Spleen (tissue), 11 donors: ENCODE measurements around the gene DUOX2. TPM values are rescaled to one million over a fixed set of nuclear protein-coding genes. Genes with fewer than 3 reads are reported as not detected.
"Not testable (repeated sequence)": the region's sequence is repeated elsewhere in the genome, so short reads cannot be mapped to it uniquely, and the experiment has no call there.

ENCODE experiments used
- DNase-seq: peaks from one replicate; pipeline ENCODE4 v3.0.0-alpha.2; 2020
- H3K27ac ChIP-seq, 8 donors: fragments of 200-600 bp; sonication (generic) in 7 of 8; 1 replicate in 4 of 8; 2 replicates in 4 of 8; pipeline versions ENCODE4 v1.5.0 to v1.8.0; 2016 to 2021; ENCODE audit warnings: inconsistent platforms in 4 of 8, mild to moderate bottlenecking in 4 of 8, moderate library complexity in 1 of 8
- H3K27me3 ChIP-seq, 7 donors: fragments of 200-600 bp; sonication (generic) in 6 of 7; replicated peaks in 1 of 7; 1 replicate in 4 of 7; 2 replicates in 3 of 7; pipeline versions ENCODE4 v1.5.0 to v1.8.0; 2016 to 2021; ENCODE audit warnings: inconsistent platforms in 3 of 7, mild to moderate bottlenecking in 1 of 7
- H3K36me3 ChIP-seq, 6 donors: fragments of 200-600 bp; sonication (generic) in 5 of 6; 1 replicate in 4 of 6; 2 replicates in 2 of 6; pipeline versions ENCODE4 v1.5.0 to v1.8.0; 2016 to 2021; ENCODE audit warnings: inconsistent platforms in 2 of 6
- H3K4me1 ChIP-seq, 6 donors: fragments of 200-600 bp; sonication (generic) in 5 of 6; 1 replicate in 3 of 6; 2 replicates in 3 of 6; pipeline versions ENCODE4 v1.5.0 to v1.8.0; 2016 to 2021; ENCODE audit warnings: inconsistent platforms in 3 of 6
- H3K4me3 ChIP-seq, 8 donors: fragments of 200-600 bp; sonication (generic) in 7 of 8; 1 replicate in 4 of 8; 2 replicates in 4 of 8; pipeline versions ENCODE4 v1.5.0 to v1.8.0; 2016 to 2021; ENCODE audit warnings: inconsistent platforms in 4 of 8, mild to moderate bottlenecking in 4 of 8, moderate library complexity in 2 of 8
- H3K9me3 ChIP-seq, 8 donors: fragments of 200-600 bp; sonication (generic) in 7 of 8; 1 replicate in 4 of 8; 2 replicates in 4 of 8; pipeline versions ENCODE4 v1.5.0 to v1.8.0; 2016 to 2021; ENCODE audit warnings: inconsistent platforms in 4 of 8
- POLR2A ChIP-seq, 3 donors: fragments of 450-650 bp; IDR thresholded peaks; one replicate each; pipeline ENCODE4 v1.5.1; 2017; ENCODE audit warnings: antibody characterized with exemption in 3 of 3, mild to moderate bottlenecking in 1 of 3
- POLR2AphosphoS5 ChIP-seq, 3 donors: sonication (generic); formaldehyde crosslinking; IDR thresholded peaks; one replicate each; pipeline ENCODE4 v1.5.1; 2017; ENCODE audit warnings: antibody characterized with exemption in 3 of 3
- WGBS, 5 donors: extraction: QIAGEN DNeasy Blood & Tissue Kit in 3 of 5; methylation state at CpG; one replicate each; pipeline versions ENCODE4 v1.1.5 to v1.1.7; 2013 to 2018; 5-methylcytosine and 5-hydroxymethylcytosine counted together
- intact Hi-C: fragments of 100-400 bp; cut with DNase I; formaldehyde crosslinking; loops from one replicate; pipeline ENCODE4 v1.15.0; 2023; ENCODE audit warnings: low total_unique reads
- polyA plus RNA-seq, 3 donors: library from polyadenylated mRNA; stranded (reverse); fragments of 200-250 nt; gene quantifications; one replicate each; pipeline ENCODE4 v1.2.1, GENCODE V29; 2013
- total RNA-seq, 7 donors: library from RNA; depleted of rRNA in 3 of 7; stranded (reverse); fragments of >200 nt in 3 of 7; fragmentation: NEBNext Ultra II Directional in 4 of 7; extraction: Animal tissue kit (Norgen Biotek cat#: 25700) in 4 of 7; gene quantifications; one replicate each; pipeline versions ENCODE4 v1.1.0 to v1.2.1, GENCODE V29; 2016 to 2021
- TF ChIP-seq, protein P1 (sequence below), 11 experiments: fragments of 200-600 bp in 7 of 11; fragments of 450-650 bp in 4 of 11; sonication (generic) in 4 of 11; IDR thresholded peaks in 8 of 11; conservative IDR thresholded peaks in 3 of 11; 1 replicate in 7 of 11; 2 replicates in 4 of 11; pipeline versions ENCODE4 v1.4.0 to v1.8.0; 2016 to 2021; ENCODE audit warnings: antibody characterized with exemption in 11 of 11, inconsistent platforms in 4 of 11, mild to moderate bottlenecking in 1 of 11
- donor health status: healthy with polysubstance abuse.
- donor health status: DM: no; HTN: no; CAD: no; lungs with moderate emphysema.
- donor health status: DM: no; HTN: no; CAD: no.
- donor health status: Bipolar disorder and iron deficiency.
- donor health status: healthy.
- donor health status: DM: no; HTN: no; CAD: no.
- donor health status: DM: yes; HTN: yes; CAD: no.

DUOX2 gene
- total and polyA plus RNA-seq, 10 donors = 0.10 TPM; not detected in 9

DNA sequence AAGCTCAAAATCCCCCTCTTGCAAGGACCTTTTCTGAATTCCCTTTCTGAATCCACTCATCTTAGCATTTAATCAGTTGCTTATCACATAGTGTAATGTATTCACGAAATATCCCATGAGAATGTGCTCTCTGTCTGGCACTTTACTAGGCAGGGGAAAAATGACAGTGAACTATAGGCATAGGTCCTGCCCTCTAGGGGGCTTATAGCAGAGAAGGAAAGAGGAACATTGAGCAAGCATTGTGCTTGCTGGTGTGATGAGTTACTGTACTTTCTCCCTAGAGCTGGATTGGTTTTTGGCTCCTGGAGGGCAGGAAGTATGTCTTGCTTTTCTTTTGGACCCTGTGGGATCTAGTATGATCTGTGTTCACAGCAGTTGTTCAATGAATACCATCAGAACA is 26.5 kb downstream of the DUOX2 start:
- TF ChIP-seq, protein P1, sequence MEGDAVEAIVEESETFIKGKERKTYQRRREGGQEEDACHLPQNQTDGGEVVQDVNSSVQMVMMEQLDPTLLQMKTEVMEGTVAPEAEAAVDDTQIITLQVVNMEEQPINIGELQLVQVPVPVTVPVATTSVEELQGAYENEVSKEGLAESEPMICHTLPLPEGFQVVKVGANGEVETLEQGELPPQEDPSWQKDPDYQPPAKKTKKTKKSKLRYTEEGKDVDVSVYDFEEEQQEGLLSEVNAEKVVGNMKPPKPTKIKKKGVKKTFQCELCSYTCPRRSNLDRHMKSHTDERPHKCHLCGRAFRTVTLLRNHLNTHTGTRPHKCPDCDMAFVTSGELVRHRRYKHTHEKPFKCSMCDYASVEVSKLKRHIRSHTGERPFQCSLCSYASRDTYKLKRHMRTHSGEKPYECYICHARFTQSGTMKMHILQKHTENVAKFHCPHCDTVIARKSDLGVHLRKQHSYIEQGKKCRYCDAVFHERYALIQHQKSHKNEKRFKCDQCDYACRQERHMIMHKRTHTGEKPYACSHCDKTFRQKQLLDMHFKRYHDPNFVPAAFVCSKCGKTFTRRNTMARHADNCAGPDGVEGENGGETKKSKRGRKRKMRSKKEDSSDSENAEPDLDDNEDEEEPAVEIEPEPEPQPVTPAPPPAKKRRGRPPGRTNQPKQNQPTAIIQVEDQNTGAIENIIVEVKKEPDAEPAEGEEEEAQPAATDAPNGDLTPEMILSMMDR (IDR thresholded peaks at IDR 0.05 in 8 of 11, conservative IDR thresholded peaks at IDR 0.05 in 3 of 11) = no peak
- no peak for TF ChIP-seq POLR2A (IDR thresholded peaks at IDR 0.05)
- no peak for TF ChIP-seq POLR2AphosphoS5 (IDR thresholded peaks at IDR 0.05)
- Histone ChIP-seq H3K4me3 (no peak overlapping the region), H3K4me1 (no peaks in the 10 kb centered on the region), H3K27ac (no peak overlapping the region), H3K9me3 (no peaks in the 10 kb centered on the region), H3K27me3 (peaks cover 0 to 33% (median 0%) of the 10 kb centered on the region in 7 donors), H3K36me3 (no peaks in the 10 kb centered on the region)
- no peak for DNase-seq
- 65 to 90% (median 76%) methylated on average over 1 of the region's 1 CpG for WGBS, 5 donors
- intact Hi-C loops = no loop called here

DNA sequence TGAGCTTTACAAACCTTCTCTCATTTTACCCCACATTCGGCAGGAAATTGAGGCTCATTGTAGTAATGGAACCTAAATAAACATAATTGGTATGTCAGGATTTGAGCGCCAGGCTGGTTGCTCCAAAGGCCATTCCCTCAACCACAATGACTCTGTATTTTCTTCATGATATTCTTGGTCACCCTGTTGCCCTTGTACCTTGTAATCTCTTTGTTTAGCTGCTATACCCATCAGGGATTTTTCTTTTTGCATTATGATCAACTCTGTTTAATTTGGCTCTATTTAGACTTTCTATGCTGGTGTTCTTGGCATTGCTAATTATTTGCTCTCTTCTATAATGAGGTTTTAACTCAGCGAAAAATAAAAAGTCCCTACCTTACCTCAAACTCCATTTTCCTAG is 29.8 kb downstream of the DUOX2 start:
- 75 to 85% (median 77%) methylated on average over 3 of the region's 3 CpGs for WGBS, 5 donors
- H3K27ac ChIP-seq = no peak overlapping the region
- H3K4me3 ChIP-seq = no peak overlapping the region
- intact Hi-C loops = no loop called here
- TF ChIP-seq, protein P1 (IDR thresholded peaks at IDR 0.05 in 8 of 11, conservative IDR thresholded peaks at IDR 0.05 in 3 of 11) = no peak
- TF ChIP-seq POLR2A (IDR thresholded peaks at IDR 0.05) = no peak
- TF ChIP-seq POLR2AphosphoS5 (IDR thresholded peaks at IDR 0.05) = no peak
- peaks cover 0 to 22% (median 0%) of the 10 kb centered on the region in 7 donors for H3K27me3 ChIP-seq
- no peaks in the 10 kb centered on the region for H3K36me3 ChIP-seq
- H3K4me1 ChIP-seq = no peaks in the 10 kb centered on the region
- no peaks in the 10 kb centered on the region for H3K9me3 ChIP-seq
- no peak for DNase-seq

DNA sequence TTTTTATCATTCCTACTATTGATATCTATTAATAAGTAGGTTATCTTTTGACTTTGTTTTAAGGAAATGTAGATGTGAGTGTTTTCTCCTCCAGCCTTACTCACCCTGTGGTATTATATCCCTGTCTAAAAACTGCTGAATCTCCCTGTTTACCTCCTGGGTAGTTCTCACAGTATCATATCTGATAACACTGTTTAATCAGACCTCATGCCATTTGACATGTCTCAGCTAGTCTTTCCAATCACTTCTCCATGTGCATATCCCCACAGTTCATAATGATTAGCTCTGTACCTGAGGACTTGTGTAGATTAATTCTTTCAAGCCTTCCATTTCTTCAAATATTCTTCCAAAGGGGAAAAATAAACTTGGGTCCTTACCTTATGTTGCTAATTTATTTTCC is 30.7 kb downstream of the DUOX2 start:
- Histone ChIP-seq H3K4me1 (no peaks in the 10 kb centered on the region), H3K36me3 (no peaks in the 10 kb centered on the region), H3K27me3 (peaks cover 0 to 19% (median 0%) of the 10 kb centered on the region in 7 donors), H3K4me3 (no peak overlapping the region), H3K27ac (no peak overlapping the region), H3K9me3 (no peaks in the 10 kb centered on the region)
- TF ChIP-seq POLR2AphosphoS5 (IDR thresholded peaks at IDR 0.05) (no peak), POLR2A (IDR thresholded peaks at IDR 0.05) (no peak)
- TF ChIP-seq, protein P1 (IDR thresholded peaks at IDR 0.05 in 8 of 11, conservative IDR thresholded peaks at IDR 0.05 in 3 of 11) = no peak
- intact Hi-C loops = no loop called here
- no peak for DNase-seq

DNA sequence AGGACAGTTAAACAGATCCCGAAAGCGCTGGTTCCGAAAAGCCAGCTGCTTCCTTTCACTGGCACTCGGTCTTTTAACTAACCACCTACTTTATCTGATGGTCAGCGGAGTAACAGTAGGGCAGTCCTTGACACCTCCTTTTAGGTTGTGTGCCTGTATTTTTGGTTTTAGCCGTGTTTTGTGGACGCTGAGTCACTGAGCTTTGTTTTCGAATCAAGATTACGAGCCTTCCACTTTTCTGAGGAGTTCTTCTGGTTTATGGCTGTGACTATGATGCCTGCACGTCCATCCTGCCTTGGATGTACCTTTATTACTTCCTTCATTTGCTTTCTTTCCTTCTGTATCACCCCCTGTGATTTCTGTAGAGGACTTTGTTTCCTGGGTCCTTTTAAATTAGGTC is 31.6 kb downstream of the DUOX2 start:
- not testable (repeated sequence) for DNase-seq

DNA sequence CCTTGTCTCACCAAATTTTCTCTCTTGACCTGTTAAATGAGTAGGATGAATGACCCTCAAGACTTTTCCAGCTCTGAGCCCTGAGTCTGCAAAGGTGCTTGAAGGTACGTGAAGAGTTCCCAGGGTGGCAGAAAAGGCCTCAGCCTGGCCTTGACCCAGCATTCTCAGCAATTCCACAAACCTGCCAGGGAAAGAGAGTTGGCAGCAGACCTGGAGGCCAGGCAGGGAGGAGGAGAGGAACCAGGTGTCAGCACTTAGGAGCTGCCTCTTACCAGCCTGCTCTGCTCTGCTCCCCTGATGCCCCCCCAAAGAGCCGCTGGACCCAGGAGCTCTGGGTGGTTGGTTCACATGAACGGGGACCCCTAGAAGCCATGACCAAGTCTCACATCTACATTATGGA is 33.4 kb downstream of the DUOX2 start:
- H3K27me3 ChIP-seq, intact Hi-C loops, H3K27ac ChIP-seq, H3K36me3 ChIP-seq, DNase-seq, H3K9me3 ChIP-seq, H3K4me3 ChIP-seq, H3K4me1 ChIP-seq: not testable (repeated sequence)
- 67 to 100% (median 93%) methylated on average over 1 to 2 of the region's 3 CpGs for WGBS, 5 donors

More for the DNA sequence above, 31.6 kb downstream of the DUOX2 start:
- H3K27ac ChIP-seq, H3K4me1 ChIP-seq, intact Hi-C loops, H3K4me3 ChIP-seq, H3K9me3 ChIP-seq, H3K36me3 ChIP-seq: not testable (repeated sequence)
- peaks cover 0 to 17% (median 0%) of the 10 kb centered on the region in 7 donors for H3K27me3 ChIP-seq
- WGBS, 5 donors = 66 to 81% (median 72%) methylated on average over 6 to 9 of the region's 10 CpGs

DNA sequence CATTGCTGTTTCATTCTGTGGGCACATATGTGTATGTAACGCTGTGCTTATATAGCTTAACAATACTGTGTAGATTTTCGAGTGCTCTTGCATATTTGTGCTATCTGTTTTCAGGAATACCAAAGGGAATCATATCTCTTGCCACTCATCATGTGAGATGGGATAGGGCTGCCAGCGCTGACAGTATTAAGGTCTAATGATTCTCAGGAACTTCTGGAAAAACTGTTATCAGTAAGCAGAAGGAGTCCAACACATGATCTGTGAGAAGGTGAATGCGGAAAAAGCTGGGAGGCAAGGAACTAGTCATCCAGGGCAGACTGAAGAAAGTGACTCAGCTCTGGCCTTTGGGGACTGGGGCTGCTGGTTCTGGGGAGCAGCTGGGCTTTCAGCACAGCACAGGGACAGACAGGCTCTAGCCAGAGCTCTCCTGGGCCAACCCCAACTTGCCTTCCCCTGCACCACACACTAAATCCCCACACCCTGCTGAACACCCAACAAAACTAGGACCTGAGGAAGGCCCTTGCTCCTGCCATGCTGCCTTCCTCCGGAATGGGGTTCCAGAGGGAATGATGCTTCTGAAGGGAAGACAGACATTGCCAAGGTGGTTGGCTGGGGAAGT is 34.2 kb downstream of the DUOX2 start:
- DNase-seq, H3K36me3 ChIP-seq, H3K4me1 ChIP-seq, H3K27me3 ChIP-seq, intact Hi-C loops, H3K4me3 ChIP-seq, H3K27ac ChIP-seq, H3K9me3 ChIP-seq: not testable (repeated sequence)
- 83 to 95% (median 91%) methylated on average over 4 to 5 of the region's 5 CpGs for WGBS, 5 donors

DNA sequence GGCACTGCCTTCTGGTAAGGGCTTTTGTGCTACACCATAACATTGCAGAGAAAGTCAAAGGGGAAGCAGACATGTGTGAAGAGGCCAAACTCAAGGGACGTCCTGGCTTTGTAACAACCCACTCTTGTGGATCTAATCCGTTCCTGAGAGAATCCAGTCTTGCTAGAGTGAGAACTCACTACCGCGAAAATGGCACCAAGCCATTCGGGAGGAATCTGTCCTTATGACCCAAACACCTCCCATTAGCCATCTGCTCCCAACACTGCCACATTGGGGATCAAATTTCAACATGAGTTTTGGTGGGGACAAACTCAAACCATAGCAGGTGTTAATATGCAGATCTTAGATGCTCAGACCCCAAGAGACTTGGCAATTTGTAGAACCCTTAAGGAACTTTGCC is 34.8 kb downstream of the DUOX2 start:
- intact Hi-C loops = not testable (repeated sequence)
- WGBS, 5 donors = 81 to 90% (median 87%) methylated on average over 5 of the region's 5 CpGs

DNA sequence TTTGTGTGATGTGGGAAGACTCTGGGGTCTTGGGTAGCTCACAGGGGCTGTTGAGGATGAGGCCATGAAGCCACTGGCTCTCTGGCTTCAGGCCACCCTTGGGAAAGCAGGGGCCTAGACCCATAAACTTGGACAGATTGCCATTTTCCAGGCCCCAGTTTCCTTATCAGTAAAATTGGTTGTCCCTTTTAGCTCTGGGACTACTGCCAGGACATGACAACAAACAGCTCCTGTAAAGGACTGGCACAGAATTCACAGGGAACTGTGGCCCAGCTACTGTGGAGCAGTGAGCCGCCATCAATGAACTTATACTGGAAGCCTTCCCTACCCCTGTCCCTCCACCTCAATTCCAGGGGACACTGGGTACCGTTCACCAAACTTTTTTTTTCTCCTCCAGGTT is 36.6 kb downstream of the DUOX2 start:
- H3K36me3 ChIP-seq, H3K4me3 ChIP-seq, H3K9me3 ChIP-seq, intact Hi-C loops, DNase-seq, H3K4me1 ChIP-seq, H3K27me3 ChIP-seq, H3K27ac ChIP-seq: not testable (repeated sequence)
- WGBS, 5 donors = 79 to 92% (median 89%) methylated on average over 2 of the region's 2 CpGs

More for the DNA sequence above, 34.8 kb downstream of the DUOX2 start:
- DNase-seq, H3K9me3 ChIP-seq, H3K4me1 ChIP-seq, H3K27me3 ChIP-seq, H3K4me3 ChIP-seq, H3K27ac ChIP-seq, H3K36me3 ChIP-seq: not testable (repeated sequence)
